Activated naive CD4-positive, alpha-beta T cell treated with anti-CD3 and anti-CD28 coated beads for 36 hours (primary cell): ENCODE measurements around the gene ZNF80. TPM values are rescaled to one million over a fixed set of nuclear protein-coding genes. Genes with fewer than 3 reads are reported as not detected.
"Not testable (repeated sequence)": the region's sequence is repeated elsewhere in the genome, so short reads cannot be mapped to it uniquely, and the experiment has no call there.

ENCODE experiments used
- CTCF ChIA-PET: fragments of 350-600 bp; sonication (Branson Sonifier 250); formaldehyde crosslinking; loops from one replicate; lab custom pipeline; 2021; ENCODE audit warnings: antibody characterized with exemption; lab: Charles Lee
- DNase-seq: peaks from one replicate; pipeline ENCODE4 v3.0.0-alpha.2; 2020
- H3K27ac Mint-ChIP-seq: one replicate; pipeline ENCODE4 v1.8.0; 2021; ENCODE audit warnings: mild to moderate bottlenecking, mixed read lengths
- H3K27me3 Mint-ChIP-seq: one replicate; pipeline ENCODE4 v1.8.0; 2021; ENCODE audit warnings: low read depth, mixed read lengths
- H3K36me3 Mint-ChIP-seq: one replicate; pipeline ENCODE4 v1.8.0; 2021; ENCODE audit warnings: low read depth, mixed read lengths
- H3K4me1 Mint-ChIP-seq: one replicate; pipeline ENCODE4 v1.8.0; 2021; ENCODE audit warnings: low read depth, mixed read lengths
- H3K4me3 Mint-ChIP-seq: one replicate; pipeline ENCODE4 v1.8.0; 2021; ENCODE audit warnings: mild to moderate bottlenecking, moderate library complexity, mixed read lengths
- H3K9me3 Mint-ChIP-seq: one replicate; pipeline ENCODE4 v1.8.0; 2021; ENCODE audit warnings: mixed read lengths
- intact Hi-C: fragments of 100-400 bp; cut with micrococcal nuclease; formaldehyde crosslinking; loops from one replicate; pipeline ENCODE4 v1.15.1; 2023
- total RNA-seq, 2 experiments: library from RNA; stranded (reverse); gene quantifications; one replicate each; pipeline ENCODE4 v1.2.3, GENCODE V29; 2021

The ZNF80 gene
- total RNA-seq, 2 experiments from 2014 or later: 0.44 to 0.67 TPM

- H3K4me3 Mint-ChIP-seq: no peak overlapping the region
- H3K9me3 Mint-ChIP-seq: peaks cover 8% of the 10 kb centered on the region
- peak overlapping the region; percentile 0 for H3K27ac Mint-ChIP-seq
- intact Hi-C loops: no loop called here
- DNase-seq: no peak
- H3K4me1 Mint-ChIP-seq: peaks cover 23% of the 10 kb centered on the region
- CTCF ChIA-PET: no interaction called here
- H3K36me3 Mint-ChIP-seq: peaks cover 6% of the 10 kb centered on the region
- no peaks in the 10 kb centered on the region for H3K27me3 Mint-ChIP-seq
Measured at GRCh38 chr3:114241262-114241661, 3.9 kb upstream of the ZNF80 start.

- H3K27ac Mint-ChIP-seq, CTCF ChIA-PET, H3K4me3 Mint-ChIP-seq, H3K36me3 Mint-ChIP-seq, H3K9me3 Mint-ChIP-seq, intact Hi-C loops, H3K27me3 Mint-ChIP-seq, DNase-seq: not testable (repeated sequence)
- peaks cover 39% of the 10 kb centered on the region for H3K4me1 Mint-ChIP-seq
Measured at GRCh38 chr3:114238146-114238785, 888 bp upstream of the ZNF80 start.

- Mint-ChIP-seq H3K27me3 (no peaks in the 10 kb centered on the region), H3K9me3 (no peaks in the 10 kb centered on the region), H3K36me3 (no peaks in the 10 kb centered on the region), H3K27ac (peak overlapping the region; percentile 39), H3K4me1 (peaks cover 44% of the 10 kb centered on the region), H3K4me3 (no peak overlapping the region)
- CTCF ChIA-PET: interaction anchor here (0.6 to 3.3 kb wide), 2 partner anchors 55 to 82 kb away, joined by 4 to 8 read pairs; no protein-coding TSS in a partner anchor
- intact Hi-C loops: no loop called here
- DNase-seq: no peak
Measured at GRCh38 chr3:114235431-114235830, 1.9 kb downstream of the ZNF80 start.

- H3K4me1 Mint-ChIP-seq: peaks cover 49% of the 10 kb centered on the region
- no peaks in the 10 kb centered on the region for H3K9me3 Mint-ChIP-seq
- H3K27me3 Mint-ChIP-seq: no peaks in the 10 kb centered on the region
- no peaks in the 10 kb centered on the region for H3K36me3 Mint-ChIP-seq
- H3K4me3 Mint-ChIP-seq: no peak overlapping the region
- intact Hi-C loops: no loop called here
- no peak for DNase-seq
- CTCF ChIA-PET: interaction anchor here (0.9 to 3.3 kb wide), 3 partner anchors 12 to 56 kb away, joined by 3 to 8 read pairs (median 5); no protein-coding TSS in a partner anchor
- peak overlapping the region; percentile 39 for H3K27ac Mint-ChIP-seq
Measured at GRCh38 chr3:114234745-114235144, 2.6 kb downstream of the ZNF80 start.

- peak overlapping the region; percentile 30 for H3K27ac Mint-ChIP-seq
- intact Hi-C loops: no loop called here
- no peaks in the 10 kb centered on the region for H3K27me3 Mint-ChIP-seq
- H3K36me3 Mint-ChIP-seq: no peaks in the 10 kb centered on the region
- DNase-seq: peak; percentile 43
- no peak overlapping the region for H3K4me3 Mint-ChIP-seq
- H3K4me1 Mint-ChIP-seq: peaks cover 71% of the 10 kb centered on the region
- CTCF ChIA-PET: no interaction called here
- no peaks in the 10 kb centered on the region for H3K9me3 Mint-ChIP-seq
Measured at GRCh38 chr3:114231616-114232015, 5.8 kb downstream of the ZNF80 start.

GRCh38 chr3:114227076-114227475 lies 10.3 kb downstream of the ZNF80 start:
- CTCF ChIA-PET: interaction anchor here (1.3 kb wide), 1 partner anchor 64 kb away, joined by 5 read pairs; no protein-coding TSS in a partner anchor
- intact Hi-C loops: no loop called here
- Mint-ChIP-seq H3K4me1 (peaks cover 80% of the 10 kb centered on the region), H3K27ac (peak overlapping the region; percentile 74), H3K36me3 (peaks cover 24% of the 10 kb centered on the region), H3K4me3 (no peak overlapping the region), H3K9me3 (peaks cover 19% of the 10 kb centered on the region), H3K27me3 (no peaks in the 10 kb centered on the region)
- DNase-seq: no peak

- Mint-ChIP-seq H3K9me3 (peaks cover 19% of the 10 kb centered on the region), H3K36me3 (peaks cover 25% of the 10 kb centered on the region), H3K4me1 (peaks cover 80% of the 10 kb centered on the region), H3K4me3 (peak overlapping the region; percentile 68), H3K27ac (peak overlapping the region; percentile 92), H3K27me3 (no peaks in the 10 kb centered on the region)
- intact Hi-C loops: no loop called here
- DNase-seq: no peak
- CTCF ChIA-PET: no interaction called here
Measured at GRCh38 chr3:114226313-114226712, 11.1 kb downstream of the ZNF80 start.

- H3K36me3 Mint-ChIP-seq: peaks cover 29% of the 10 kb centered on the region
Measured at GRCh38 chr3:114223143-114223542, 14.2 kb downstream of the ZNF80 start.

GRCh38 chr3:114221881-114222264 lies 15.5 kb downstream of the ZNF80 start:
- intact Hi-C loops: loop anchor here (2.0 kb wide), 1 partner anchor 615 kb away; no protein-coding TSS in a partner anchor
- CTCF ChIA-PET: interaction anchor here (0.7 to 1.1 kb wide), 2 partner anchors 9 to 197 kb away, joined by 3 read pairs; no protein-coding TSS in a partner anchor
- no peaks in the 10 kb centered on the region for H3K27me3 Mint-ChIP-seq
- H3K36me3 Mint-ChIP-seq: peaks cover 34% of the 10 kb centered on the region
- peak overlapping the region; percentile 85 for H3K27ac Mint-ChIP-seq
- H3K4me1 Mint-ChIP-seq: peaks cover 68% of the 10 kb centered on the region
- DNase-seq: no peak
- no peak overlapping the region for H3K4me3 Mint-ChIP-seq
- H3K9me3 Mint-ChIP-seq: peaks cover 19% of the 10 kb centered on the region

More at GRCh38 chr3:114223143-114223542, 14.2 kb downstream of the ZNF80 start:
- peaks cover 80% of the 10 kb centered on the region for H3K4me1 Mint-ChIP-seq
- H3K4me3 Mint-ChIP-seq: no peak overlapping the region
- CTCF ChIA-PET: interaction anchor here (0.9 to 2.1 kb wide), 2 partner anchors 9 to 11 kb away, joined by 3 to 13 read pairs; no protein-coding TSS in a partner anchor
- peaks cover 19% of the 10 kb centered on the region for H3K9me3 Mint-ChIP-seq
- H3K27me3 Mint-ChIP-seq: no peaks in the 10 kb centered on the region
- H3K27ac Mint-ChIP-seq: peak overlapping the region; percentile 84
- peak; percentile 38 for DNase-seq
- intact Hi-C loops: loop anchor here (1.0 to 2.0 kb wide), 6 partner anchors 10 to 616 kb away; no protein-coding TSS in a partner anchor

GRCh38 chr3:114221165-114221880 lies 16.1 kb downstream of the ZNF80 start:
- peak; percentile 49 for DNase-seq
- peak overlapping the region; percentile 85 for H3K27ac Mint-ChIP-seq
- H3K27me3 Mint-ChIP-seq: no peaks in the 10 kb centered on the region
- CTCF ChIA-PET: interaction anchor here (0.7 to 1.1 kb wide), 2 partner anchors 9 to 197 kb away, joined by 3 read pairs; no protein-coding TSS in a partner anchor
- intact Hi-C loops: no loop called here
- no peak overlapping the region for H3K4me3 Mint-ChIP-seq
- peaks cover 19% of the 10 kb centered on the region for H3K9me3 Mint-ChIP-seq
- peaks cover 62% of the 10 kb centered on the region for H3K4me1 Mint-ChIP-seq
- peaks cover 32% of the 10 kb centered on the region for H3K36me3 Mint-ChIP-seq

GRCh38 chr3:114219741-114220140 lies 17.6 kb downstream of the ZNF80 start:
- Mint-ChIP-seq H3K36me3 (peaks cover 17% of the 10 kb centered on the region), H3K27me3 (no peaks in the 10 kb centered on the region), H3K9me3 (peaks cover 6% of the 10 kb centered on the region), H3K27ac (peak overlapping the region; percentile 58), H3K4me1 (peaks cover 48% of the 10 kb centered on the region), H3K4me3 (no peak overlapping the region)
- intact Hi-C loops: loop anchor here (10.0 kb wide), 1 partner anchor 1215 kb away; no protein-coding TSS in a partner anchor
- DNase-seq: no peak
- CTCF ChIA-PET: no interaction called here

- H3K9me3 Mint-ChIP-seq: no peaks in the 10 kb centered on the region
- H3K36me3 Mint-ChIP-seq: peaks cover 11% of the 10 kb centered on the region
- H3K27me3 Mint-ChIP-seq: no peaks in the 10 kb centered on the region
- H3K4me1 Mint-ChIP-seq: peaks cover 39% of the 10 kb centered on the region
- intact Hi-C loops: loop anchor here (10.0 kb wide), 1 partner anchor 1214 kb away; no protein-coding TSS in a partner anchor
- peak; percentile 22 for DNase-seq
- peak overlapping the region; percentile 59 for H3K27ac Mint-ChIP-seq
- CTCF ChIA-PET: interaction anchor here (0.8 to 1.2 kb wide), 4 partner anchors 11 to 200 kb away, joined by 3 to 4 read pairs (median 3); no protein-coding TSS in a partner anchor
- no peak overlapping the region for H3K4me3 Mint-ChIP-seq
Measured at GRCh38 chr3:114218578-114219185, 18.7 kb downstream of the ZNF80 start.
